Gastrocnemius medialis (tissue), 4 donors: ENCODE measurements around the gene OSBPL2.

Source experiments
- POLR2A ChIP-seq, 2 donors: fragments of 450-650 bp; IDR thresholded peaks; one replicate each; pipeline ENCODE4 v1.6.1; 2017; ENCODE audit warnings: antibody characterized with exemption in 2 of 2, mild to moderate bottlenecking in 2 of 2, moderate library complexity in 2 of 2
- TF ChIP-seq, protein P1 (sequence below), 5 experiments: fragments of 450-650 bp in 3 of 5; fragments of 200-600 bp in 2 of 5; sonication (generic) in 2 of 5; IDR thresholded peaks in 4 of 5; conservative IDR thresholded peaks in 1 of 5; 1 replicate in 4 of 5; 2 replicates in 1 of 5; pipeline ENCODE4 v1.5.1; 2016 to 2019; ENCODE audit warnings: antibody characterized with exemption in 5 of 5, mild to moderate bottlenecking in 3 of 5, moderate library complexity in 3 of 5

GRCh38 chr20:62244644-62245108, 6.4 kb downstream of the OSBPL2 start:
- TF ChIP-seq, protein P1, sequence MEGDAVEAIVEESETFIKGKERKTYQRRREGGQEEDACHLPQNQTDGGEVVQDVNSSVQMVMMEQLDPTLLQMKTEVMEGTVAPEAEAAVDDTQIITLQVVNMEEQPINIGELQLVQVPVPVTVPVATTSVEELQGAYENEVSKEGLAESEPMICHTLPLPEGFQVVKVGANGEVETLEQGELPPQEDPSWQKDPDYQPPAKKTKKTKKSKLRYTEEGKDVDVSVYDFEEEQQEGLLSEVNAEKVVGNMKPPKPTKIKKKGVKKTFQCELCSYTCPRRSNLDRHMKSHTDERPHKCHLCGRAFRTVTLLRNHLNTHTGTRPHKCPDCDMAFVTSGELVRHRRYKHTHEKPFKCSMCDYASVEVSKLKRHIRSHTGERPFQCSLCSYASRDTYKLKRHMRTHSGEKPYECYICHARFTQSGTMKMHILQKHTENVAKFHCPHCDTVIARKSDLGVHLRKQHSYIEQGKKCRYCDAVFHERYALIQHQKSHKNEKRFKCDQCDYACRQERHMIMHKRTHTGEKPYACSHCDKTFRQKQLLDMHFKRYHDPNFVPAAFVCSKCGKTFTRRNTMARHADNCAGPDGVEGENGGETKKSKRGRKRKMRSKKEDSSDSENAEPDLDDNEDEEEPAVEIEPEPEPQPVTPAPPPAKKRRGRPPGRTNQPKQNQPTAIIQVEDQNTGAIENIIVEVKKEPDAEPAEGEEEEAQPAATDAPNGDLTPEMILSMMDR (IDR thresholded peaks at IDR 0.05 in 4 of 5, conservative IDR thresholded peaks at IDR 0.05 in 1 of 5) = no peak
- TF ChIP-seq POLR2A (IDR thresholded peaks at IDR 0.05) = no peak
